Tibial nerve (tissue), 4 donors: Measurements from ENCODE around the gene VIPR2. TPM values are rescaled to one million over a fixed set of nuclear protein-coding genes. Genes with fewer than 3 reads are reported as not detected.

Experiments used
- DNase-seq, 2 donors: peaks; one replicate each; pipeline ENCODE4 v3.0.0-alpha.2; 2019; ENCODE audit warnings: low spot score in 2 of 2
- H3K27ac ChIP-seq, 4 donors: fragments of 200-600 bp; sonication (generic) in 3 of 4; one replicate each; pipeline ENCODE4 v1.5.1; 2017 to 2019; ENCODE audit warnings: mild to moderate bottlenecking in 1 of 4
- H3K27me3 ChIP-seq, 2 donors: fragments of 200-600 bp; sonication (generic) in 1 of 2; one replicate each; pipeline versions ENCODE4 v1.5.1 to v1.6.0; 2017 to 2019
- H3K36me3 ChIP-seq, 3 donors: fragments of 200-600 bp; sonication (generic); one replicate each; pipeline ENCODE4 v1.5.1; 2018 to 2019
- H3K4me1 ChIP-seq, 4 donors: fragments of 200-600 bp; sonication (generic) in 3 of 4; one replicate each; pipeline ENCODE4 v1.5.1; 2017 to 2019
- H3K4me3 ChIP-seq, 4 donors: fragments of 200-600 bp; sonication (generic) in 3 of 4; one replicate each; pipeline ENCODE4 v1.5.1; 2017 to 2019; ENCODE audit warnings: mild to moderate bottlenecking in 1 of 4, moderate library complexity in 1 of 4
- H3K9me3 ChIP-seq, 4 donors: fragments of 200-600 bp; sonication (generic) in 3 of 4; one replicate each; pipeline ENCODE4 v1.5.1; 2017 to 2019
- EP300 ChIP-seq, 2 donors: sonication (generic); formaldehyde crosslinking; IDR thresholded peaks; one replicate each; pipeline ENCODE4 v1.6.1; 2017; ENCODE audit warnings: antibody characterized with exemption in 2 of 2, mild to moderate bottlenecking in 1 of 2
- POLR2A ChIP-seq, 2 donors: fragments of 450-650 bp; IDR thresholded peaks; one replicate each; pipeline ENCODE4 v1.6.1; 2017; ENCODE audit warnings: antibody characterized with exemption in 2 of 2, mild to moderate bottlenecking in 2 of 2, moderate library complexity in 2 of 2
- WGBS, 2 donors: methylation state at CpG; one replicate each; pipeline ENCODE4 v1.1.5; 2018; 5-methylcytosine and 5-hydroxymethylcytosine counted together
- total RNA-seq, 4 donors: library from RNA; depleted of rRNA; stranded (reverse); fragments of >200 nt; gene quantifications; one replicate each; pipeline ENCODE4 v1.1.0, GENCODE V29; 2016
- TF ChIP-seq, protein P1 (sequence below), 5 experiments: fragments of 200-600 bp in 3 of 5; fragments of 450-650 bp in 2 of 5; sonication (generic) in 3 of 5; IDR thresholded peaks; one replicate each; pipeline ENCODE4 v1.5.1; 2016 to 2019; ENCODE audit warnings: antibody characterized with exemption in 5 of 5, mild to moderate bottlenecking in 3 of 5, moderate library complexity in 2 of 5

VIPR2 gene
- total RNA-seq, 4 donors from 2014 or later, result 0.22 to 3.6 (median 2.9) TPM

DNA sequence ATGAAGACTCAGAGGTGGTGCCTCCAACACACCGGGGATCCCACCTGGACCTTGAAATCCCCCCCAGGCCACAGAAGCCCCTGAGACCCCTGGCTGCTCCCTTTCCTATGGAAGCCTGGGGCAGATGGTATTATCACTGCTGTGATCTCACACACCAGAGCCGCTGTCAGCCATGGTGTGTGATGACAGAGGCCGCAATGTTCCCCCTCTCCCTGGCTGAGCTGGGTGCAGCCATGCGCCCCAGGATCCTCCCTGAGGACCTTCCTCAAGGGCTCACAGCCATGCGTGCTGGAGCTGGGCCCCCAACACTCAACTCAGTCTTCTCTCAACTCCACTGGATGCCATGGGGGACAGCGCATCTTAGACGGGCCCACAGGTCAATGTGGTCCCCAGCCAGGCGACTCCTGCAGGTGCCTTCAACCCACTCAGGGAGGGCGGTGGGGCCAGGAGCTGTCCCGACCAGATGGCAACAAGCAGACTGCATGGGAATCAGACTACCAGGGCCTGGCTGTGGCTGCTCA is 44.9 kb downstream of the VIPR2 start:
- Histone ChIP-seq H3K27ac (no peak overlapping the region), H3K27me3 (no peaks in the 10 kb centered on the region), H3K4me3 (no peak overlapping the region), H3K9me3 (no peaks in the 10 kb centered on the region), H3K36me3 (no peaks in the 10 kb centered on the region), H3K4me1 (peaks cover 0 to 15% (median 2%) of the 10 kb centered on the region in 4 donors)
- no peak for DNase-seq
- 94 to 97% methylated on average over 7 to 9 of the region's 10 CpGs for WGBS, 2 donors
- TF ChIP-seq EP300 (IDR thresholded peaks at IDR 0.05) (no peak), POLR2A (IDR thresholded peaks at IDR 0.05) (no peak)
- TF ChIP-seq, protein P1, sequence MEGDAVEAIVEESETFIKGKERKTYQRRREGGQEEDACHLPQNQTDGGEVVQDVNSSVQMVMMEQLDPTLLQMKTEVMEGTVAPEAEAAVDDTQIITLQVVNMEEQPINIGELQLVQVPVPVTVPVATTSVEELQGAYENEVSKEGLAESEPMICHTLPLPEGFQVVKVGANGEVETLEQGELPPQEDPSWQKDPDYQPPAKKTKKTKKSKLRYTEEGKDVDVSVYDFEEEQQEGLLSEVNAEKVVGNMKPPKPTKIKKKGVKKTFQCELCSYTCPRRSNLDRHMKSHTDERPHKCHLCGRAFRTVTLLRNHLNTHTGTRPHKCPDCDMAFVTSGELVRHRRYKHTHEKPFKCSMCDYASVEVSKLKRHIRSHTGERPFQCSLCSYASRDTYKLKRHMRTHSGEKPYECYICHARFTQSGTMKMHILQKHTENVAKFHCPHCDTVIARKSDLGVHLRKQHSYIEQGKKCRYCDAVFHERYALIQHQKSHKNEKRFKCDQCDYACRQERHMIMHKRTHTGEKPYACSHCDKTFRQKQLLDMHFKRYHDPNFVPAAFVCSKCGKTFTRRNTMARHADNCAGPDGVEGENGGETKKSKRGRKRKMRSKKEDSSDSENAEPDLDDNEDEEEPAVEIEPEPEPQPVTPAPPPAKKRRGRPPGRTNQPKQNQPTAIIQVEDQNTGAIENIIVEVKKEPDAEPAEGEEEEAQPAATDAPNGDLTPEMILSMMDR (IDR thresholded peaks at IDR 0.05), result no peak

DNA sequence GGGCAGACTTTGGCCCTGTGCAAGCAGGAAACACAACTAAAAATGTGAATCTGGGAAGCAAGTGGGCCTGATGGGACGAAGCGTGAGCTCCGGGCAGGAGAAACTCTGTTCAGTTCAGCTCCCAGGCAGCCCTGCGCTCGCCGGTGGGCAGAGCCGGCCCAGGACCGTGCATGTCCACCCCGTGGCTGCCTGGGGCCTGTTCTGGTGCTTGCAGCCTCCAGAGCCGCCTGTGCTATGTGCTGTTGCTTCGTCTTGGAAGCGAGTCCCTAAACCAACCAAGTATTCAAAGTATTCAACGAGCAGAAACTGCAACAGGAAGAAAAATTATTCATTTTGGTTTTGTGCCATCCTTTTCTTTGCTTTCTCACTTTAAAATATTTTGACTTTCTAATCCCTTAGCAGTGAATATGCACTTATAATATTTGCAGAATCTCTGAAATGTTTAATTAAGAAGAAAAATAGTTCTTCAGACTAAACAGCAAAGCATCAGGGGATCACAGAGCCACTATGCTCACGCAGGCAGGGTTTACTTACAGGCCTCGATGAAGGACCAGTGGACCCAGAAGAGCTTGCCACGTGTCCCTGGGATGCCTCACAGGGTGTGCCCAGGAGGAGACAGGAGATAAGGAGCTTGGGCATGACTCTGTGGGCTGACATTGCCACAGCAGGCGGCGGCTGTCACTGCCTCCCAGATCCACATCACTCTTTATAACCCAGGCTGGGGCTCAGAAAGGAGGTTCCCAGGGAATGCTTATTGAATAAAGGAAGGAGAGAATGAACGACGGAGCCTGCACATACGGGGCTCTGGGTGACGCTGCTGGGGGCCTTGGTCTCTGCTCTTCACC is 45.6 kb downstream of the VIPR2 start:
- no peaks in the 10 kb centered on the region for H3K36me3 ChIP-seq
- no peaks in the 10 kb centered on the region for H3K27me3 ChIP-seq
- DNase-seq, result no peak
- no peak overlapping the region for H3K4me3 ChIP-seq
- H3K27ac ChIP-seq, result peak overlapping the region in 1 of 4 donors; percentile 46
- peaks cover 0 to 15% (median 2%) of the 10 kb centered on the region in 4 donors for H3K4me1 ChIP-seq
- H3K9me3 ChIP-seq, result no peaks in the 10 kb centered on the region
- no peak for TF ChIP-seq EP300 (IDR thresholded peaks at IDR 0.05)
- no peak for TF ChIP-seq POLR2A (IDR thresholded peaks at IDR 0.05)
- TF ChIP-seq, protein P1 (IDR thresholded peaks at IDR 0.05), result no peak
- WGBS, 2 donors, result 52 to 65% methylated on average over 22 of the region's 22 CpGs

DNA sequence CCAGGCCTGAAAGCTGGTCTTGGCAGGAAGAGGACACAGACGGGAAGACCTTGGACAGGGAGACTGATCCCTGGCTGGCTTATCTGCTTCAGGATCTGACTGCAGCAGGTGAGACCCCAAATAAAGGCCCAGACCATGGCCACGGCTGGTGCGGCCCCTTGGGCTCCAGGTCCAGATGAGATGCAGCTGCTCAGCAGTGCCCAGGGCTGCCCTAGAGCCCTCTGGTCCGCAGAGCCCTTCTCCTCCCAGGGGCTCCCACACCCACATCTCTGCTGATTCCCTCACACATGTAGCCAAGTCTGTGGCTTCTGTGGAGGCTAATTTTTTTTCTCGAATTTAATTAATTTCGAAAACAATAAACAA is 46.3 kb downstream of the VIPR2 start:
- Histone ChIP-seq H3K27me3 (no peaks in the 10 kb centered on the region), H3K4me1 (peaks cover 0 to 15% (median 2%) of the 10 kb centered on the region in 4 donors), H3K27ac (peak overlapping the region in 2 of 4 donors; percentile 29 to 42), H3K4me3 (no peak overlapping the region), H3K36me3 (no peaks in the 10 kb centered on the region), H3K9me3 (no peaks in the 10 kb centered on the region)
- no peak for DNase-seq
- TF ChIP-seq EP300 (IDR thresholded peaks at IDR 0.05), result no peak
- TF ChIP-seq, protein P1 (IDR thresholded peaks at IDR 0.05), result no peak
- no peak for TF ChIP-seq POLR2A (IDR thresholded peaks at IDR 0.05)
- 73 to 80% methylated on average over 4 of the region's 6 CpGs for WGBS, 2 donors

DNA sequence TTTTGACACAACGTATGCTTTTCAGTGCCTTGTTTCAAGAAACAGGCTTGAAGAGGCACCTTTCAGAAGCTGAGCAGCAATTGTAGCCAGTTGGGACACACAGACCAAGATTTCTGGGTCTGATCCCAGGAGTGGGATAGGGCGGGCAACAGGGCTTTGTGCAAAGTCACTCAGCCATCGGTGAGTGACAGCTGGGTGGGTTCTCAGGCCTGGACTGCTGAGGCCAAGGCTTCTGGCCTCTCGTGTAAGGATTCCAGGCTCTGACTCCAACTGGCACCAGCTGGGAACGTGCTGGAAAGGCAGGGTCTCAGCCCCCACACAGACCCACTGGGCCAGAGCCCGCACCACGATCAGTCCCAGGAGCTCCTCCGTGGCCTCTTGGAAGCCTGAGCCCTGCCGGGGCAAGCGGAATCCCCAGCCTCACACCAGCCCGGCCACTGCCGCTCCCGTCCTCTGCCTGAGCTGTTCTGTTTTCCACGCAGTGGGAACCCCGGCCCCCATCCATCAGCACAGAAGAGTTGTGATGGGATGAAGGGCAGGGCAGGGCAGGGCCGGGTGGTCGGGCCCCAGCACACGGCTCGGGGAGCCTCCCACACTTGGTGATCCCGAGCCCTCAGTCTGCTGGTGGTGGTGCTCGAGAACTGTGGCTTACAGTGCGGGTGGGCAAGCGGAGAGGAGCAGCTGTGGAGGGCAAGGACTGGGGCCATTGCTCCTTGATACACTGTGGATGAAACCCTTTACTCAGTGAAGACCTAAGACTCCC is 46.8 kb downstream of the VIPR2 start:
- peaks cover 0 to 15% (median 2%) of the 10 kb centered on the region in 4 donors for H3K4me1 ChIP-seq
- no peaks in the 10 kb centered on the region for H3K36me3 ChIP-seq
- DNase-seq, result no peak
- 85 to 87% methylated on average over 15 to 23 of the region's 23 CpGs for WGBS, 2 donors
- no peak overlapping the region for H3K4me3 ChIP-seq
- TF ChIP-seq, protein P1 (IDR thresholded peaks at IDR 0.05), result no peak
- TF ChIP-seq EP300 (IDR thresholded peaks at IDR 0.05), result no peak
- TF ChIP-seq POLR2A (IDR thresholded peaks at IDR 0.05), result no peak
- H3K27ac ChIP-seq, result peak overlapping the region in 3 of 4 donors; percentile 7 to 42 (median 29)
- no peaks in the 10 kb centered on the region for H3K27me3 ChIP-seq
- H3K9me3 ChIP-seq, result no peaks in the 10 kb centered on the region
